Activated T-cell treated with anti-CD3 and anti-CD28 coated beads, Interleukin-2, amount 50 U/mL, for 1 hour (primary cell): ENCODE measurements around the gene GSTM4.

Experiments used
- DNase-seq: peaks from one replicate; pipeline ENCODE4 v3.0.0-alpha.2; 2020

Gene GSTM4

GRCh38 chr1:109655615-109656519 lies at the start of gene GSTM4:
Gene GSTM4 (plus strand): TSS chr1:109656099. CDS start chr1:109656390, 291 bp downstream.
- peak; percentile 71 for DNase-seq

- DNase-seq, result no peak
Measured at GRCh38 chr1:109609881-109610280, 46.0 kb upstream of the GSTM4 start.

- DNase-seq, result no peak
Measured at GRCh38 chr1:109610609-109611307, 45.1 kb upstream of the GSTM4 start.

GRCh38 chr1:109611308-109611990 lies 44.5 kb upstream of the GSTM4 start:
- DNase-seq, result no peak

- no peak for DNase-seq
Measured at GRCh38 chr1:109613361-109614147, 42.3 kb upstream of the GSTM4 start.

GRCh38 chr1:109615879-109616278 lies 40.0 kb upstream of the GSTM4 start:
- DNase-seq, result no peak

GRCh38 chr1:109616391-109616790 lies 39.5 kb upstream of the GSTM4 start:
- no peak for DNase-seq

GRCh38 chr1:109617291-109617801 lies 38.6 kb upstream of the GSTM4 start:
- no peak for DNase-seq

GRCh38 chr1:109618661-109619575 lies 37.0 kb upstream of the GSTM4 start:
- no peak for DNase-seq

- DNase-seq, result peak; percentile 74
Measured at GRCh38 chr1:109619576-109620400, 36.1 kb upstream of the GSTM4 start, which contains the start of the genes AMPD2 and GNAT2. Gene AMPD2 (plus strand): TSS chr1:109619837. CDS start chr1:109621176, 1,339 bp downstream. Gene GNAT2 (minus strand): TSS chr1:109619616. CDS start chr1:109612870, 6,746 bp downstream.

GRCh38 chr1:109620401-109620791 lies 35.5 kb upstream of the GSTM4 start:
- no peak for DNase-seq

- DNase-seq, result peak; percentile 95
Measured at GRCh38 chr1:109620841-109621286, 35.0 kb upstream of the GSTM4 start.

- DNase-seq, result no peak
Measured at GRCh38 chr1:109621379-109622136, 34.3 kb upstream of the GSTM4 start.

- DNase-seq, result no peak
Measured at GRCh38 chr1:109622137-109622892, 33.6 kb upstream of the GSTM4 start.

- DNase-seq, result no peak
Measured at GRCh38 chr1:109622895-109623294, 33.0 kb upstream of the GSTM4 start.

GRCh38 chr1:109623601-109624161 lies 32.2 kb upstream of the GSTM4 start:
- no peak for DNase-seq

- no peak for DNase-seq
Measured at GRCh38 chr1:109624201-109625010, 31.5 kb upstream of the GSTM4 start.
